SJCRH30 (cell line): ENCODE results near the gene MEF2A. TPM values are rescaled to one million over a fixed set of nuclear protein-coding genes. Genes with fewer than 3 reads are reported as not detected.
"Not testable (repeated sequence)": the region's sequence is repeated elsewhere in the genome, so short reads cannot be mapped to it uniquely, and the experiment has no call there.

Source experiments
- DNase-seq, 2 experiments: peaks; one replicate each; pipeline ENCODE4 v3.0.0-alpha.2; 2015 to 2020
- H3K27ac ChIP-seq: fragments of 250-450 bp; sonication (Bioruptor Pico); 2 replicates; pipeline ENCODE4 v1.5.1; 2020; ENCODE audit warnings: mild to moderate bottlenecking, moderate library complexity
- H3K27me3 ChIP-seq: fragments of 250-450 bp; sonication (Bioruptor Pico); 2 replicates; pipeline ENCODE4 v1.5.1; 2020; ENCODE audit warnings: mild to moderate bottlenecking, moderate library complexity
- H3K36me3 ChIP-seq: fragments of 250-450 bp; sonication (Bioruptor Pico); 2 replicates; pipeline ENCODE4 v1.5.1; 2020; ENCODE audit warnings: mild to moderate bottlenecking, moderate library complexity
- H3K4me1 ChIP-seq: fragments of 250-450 bp; sonication (Bioruptor Pico); 2 replicates; pipeline ENCODE4 v1.5.1; 2020; ENCODE audit warnings: mild to moderate bottlenecking, moderate library complexity
- H3K4me3 ChIP-seq: fragments of 250-450 bp; sonication (Bioruptor Pico); 2 replicates; pipeline ENCODE4 v1.5.1; 2020; ENCODE audit warnings: mild to moderate bottlenecking, moderate library complexity
- H3K9me3 ChIP-seq: fragments of 250-450 bp; sonication (Bioruptor Pico); replicated peaks from 2 replicates; pipeline ENCODE4 v1.5.1; 2020; ENCODE audit warnings: mild to moderate bottlenecking, moderate library complexity
- total RNA-seq: library from RNA; depleted of rRNA; stranded (reverse); fragments of >200 nt; shearing (Covaris generic); gene quantifications from 2 replicates; pipeline ENCODE4 v1.2.3, GENCODE V29; 2014

MEF2A gene
- total RNA-seq, 1 experiment from 2014 or later = 41.2 TPM

GRCh38 chr15:99631255-99631654 is 65.5 kb downstream of the MEF2A start:
- Histone ChIP-seq H3K4me3 (no peak overlapping the region), H3K9me3 (no peaks in the 10 kb centered on the region), H3K27ac (no peak overlapping the region), H3K4me1 (no peaks in the 10 kb centered on the region), H3K27me3 (no peaks in the 10 kb centered on the region), H3K36me3 (peaks cover 11% of the 10 kb centered on the region)
- DNase-seq = no peak

GRCh38 chr15:99632521-99632920 is 66.7 kb downstream of the MEF2A start:
- Histone ChIP-seq H3K36me3 (peaks cover 10% of the 10 kb centered on the region), H3K9me3 (no peaks in the 10 kb centered on the region), H3K4me1 (no peaks in the 10 kb centered on the region), H3K27me3 (no peaks in the 10 kb centered on the region), H3K27ac (no peak overlapping the region), H3K4me3 (no peak overlapping the region)
- no peak for DNase-seq

- no peaks in the 10 kb centered on the region for H3K27me3 ChIP-seq
- no peaks in the 10 kb centered on the region for H3K9me3 ChIP-seq
- no peaks in the 10 kb centered on the region for H3K4me1 ChIP-seq
- no peak overlapping the region for H3K27ac ChIP-seq
- no peak overlapping the region for H3K4me3 ChIP-seq
- peaks cover 10% of the 10 kb centered on the region for H3K36me3 ChIP-seq
- DNase-seq = no peak
These were observed 67.9 kb downstream of the MEF2A start for GRCh38 chr15:99633655-99634054.

- Histone ChIP-seq H3K36me3 (peaks cover 10% of the 10 kb centered on the region; the same call in 1 of the 2 replicates), H3K4me1 (no peaks in the 10 kb centered on the region), H3K4me3 (no peak overlapping the region), H3K9me3 (no peaks in the 10 kb centered on the region), H3K27me3 (no peaks in the 10 kb centered on the region), H3K27ac (no peak overlapping the region)
- no peak for DNase-seq
These were observed 68.8 kb downstream of the MEF2A start for GRCh38 chr15:99634576-99634975.

GRCh38 chr15:99635145-99635544 is 69.4 kb downstream of the MEF2A start:
- H3K4me1 ChIP-seq = no peaks in the 10 kb centered on the region
- no peak for DNase-seq
- peaks cover 10% of the 10 kb centered on the region; the same call in 1 of the 2 replicates for H3K36me3 ChIP-seq
- H3K27me3 ChIP-seq = no peaks in the 10 kb centered on the region
- H3K4me3 ChIP-seq = no peak overlapping the region
- H3K27ac ChIP-seq = no peak overlapping the region
- no peaks in the 10 kb centered on the region for H3K9me3 ChIP-seq

GRCh38 chr15:99635794-99636193 is 70.0 kb downstream of the MEF2A start:
- H3K36me3 ChIP-seq = peaks cover 11% of the 10 kb centered on the region; the same call in 1 of the 2 replicates
- H3K9me3 ChIP-seq = no peaks in the 10 kb centered on the region
- H3K27ac ChIP-seq = no peak overlapping the region
- no peaks in the 10 kb centered on the region for H3K27me3 ChIP-seq
- no peak overlapping the region for H3K4me3 ChIP-seq
- H3K4me1 ChIP-seq = no peaks in the 10 kb centered on the region
- DNase-seq = no peak

- Histone ChIP-seq H3K27me3 (no peaks in the 10 kb centered on the region), H3K4me3 (no peak overlapping the region), H3K4me1 (no peaks in the 10 kb centered on the region), H3K27ac (no peak overlapping the region), H3K36me3 (peaks cover 18% of the 10 kb centered on the region), H3K9me3 (peaks cover 6% of the 10 kb centered on the region)
- no peak for DNase-seq
These were observed 79.2 kb downstream of the MEF2A start for GRCh38 chr15:99644913-99645542.

GRCh38 chr15:99645543-99645935 is 79.8 kb downstream of the MEF2A start:
- Histone ChIP-seq H3K4me1 (no peaks in the 10 kb centered on the region), H3K36me3 (peaks cover 20% of the 10 kb centered on the region), H3K27ac (no peak overlapping the region), H3K27me3 (no peaks in the 10 kb centered on the region), H3K4me3 (no peak overlapping the region), H3K9me3 (peaks cover 6% of the 10 kb centered on the region)
- DNase-seq = no peak

- no peak for DNase-seq
- no peaks in the 10 kb centered on the region for H3K4me1 ChIP-seq
- peaks cover 6% of the 10 kb centered on the region for H3K9me3 ChIP-seq
- peaks cover 17% of the 10 kb centered on the region for H3K36me3 ChIP-seq
- no peak overlapping the region for H3K4me3 ChIP-seq
- no peaks in the 10 kb centered on the region for H3K27me3 ChIP-seq
- no peak overlapping the region for H3K27ac ChIP-seq
These were observed 80.2 kb downstream of the MEF2A start for GRCh38 chr15:99645951-99646350.

- H3K4me1 ChIP-seq = no peaks in the 10 kb centered on the region
- no peak overlapping the region for H3K4me3 ChIP-seq
- peaks cover 4% of the 10 kb centered on the region; the same call in 1 of the 2 replicates for H3K9me3 ChIP-seq
- H3K27ac ChIP-seq = no peak overlapping the region
- H3K27me3 ChIP-seq = no peaks in the 10 kb centered on the region
- H3K36me3 ChIP-seq = peaks cover 14% of the 10 kb centered on the region; the same call in 1 of the 2 replicates
- no peak for DNase-seq
These were observed 85.4 kb downstream of the MEF2A start for GRCh38 chr15:99651023-99651807.

- no peaks in the 10 kb centered on the region for H3K4me1 ChIP-seq
- H3K27me3 ChIP-seq = no peaks in the 10 kb centered on the region
- DNase-seq = no peak
- no peaks in the 10 kb centered on the region for H3K9me3 ChIP-seq
- H3K36me3 ChIP-seq = peaks cover 7% of the 10 kb centered on the region; the same call in 1 of the 2 replicates
- no peak overlapping the region for H3K4me3 ChIP-seq
- H3K27ac ChIP-seq = no peak overlapping the region
These were observed 90.4 kb downstream of the MEF2A start for GRCh38 chr15:99656205-99656604.

GRCh38 chr15:99657996-99658395 is 92.2 kb downstream of the MEF2A start:
- Histone ChIP-seq H3K9me3 (no peaks in the 10 kb centered on the region), H3K36me3 (peaks cover 7% of the 10 kb centered on the region; the same call in 1 of the 2 replicates), H3K4me3 (no peak overlapping the region), H3K4me1 (no peaks in the 10 kb centered on the region), H3K27ac (no peak overlapping the region), H3K27me3 (no peaks in the 10 kb centered on the region)
- DNase-seq = no peak

- Histone ChIP-seq H3K36me3 (peaks cover 7% of the 10 kb centered on the region; the same call in 1 of the 2 replicates), H3K4me1 (0 out of 2 replicates have a peak, but pooled peaks cover 2% of the 10 kb centered on the region), H3K27ac (no peak overlapping the region), H3K27me3 (no peaks in the 10 kb centered on the region), H3K9me3 (no peaks in the 10 kb centered on the region), H3K4me3 (no peak overlapping the region)
- DNase-seq = no peak
These were observed 97.1 kb downstream of the MEF2A start for GRCh38 chr15:99662903-99663302.

- not testable (repeated sequence) for H3K36me3 ChIP-seq, H3K4me1 ChIP-seq, H3K9me3 ChIP-seq, H3K27me3 ChIP-seq, DNase-seq, H3K4me3 ChIP-seq, H3K27ac ChIP-seq
These were observed 100.3 kb downstream of the MEF2A start for GRCh38 chr15:99666073-99666472.

GRCh38 chr15:99668533-99669182 is 102.9 kb downstream of the MEF2A start:
- peaks cover 6% of the 10 kb centered on the region for H3K36me3 ChIP-seq

More at GRCh38 chr15:99668533-99669182, 102.9 kb downstream of the MEF2A start:
- no peak for DNase-seq
- Histone ChIP-seq H3K4me1 (no peaks in the 10 kb centered on the region), H3K4me3 (no peak overlapping the region), H3K9me3 (no peaks in the 10 kb centered on the region), H3K27ac (no peak overlapping the region), H3K27me3 (no peaks in the 10 kb centered on the region)
